Left lung (tissue), 10 donors: ENCODE data around the gene CAMTA1. TPM values are rescaled to one million over a fixed set of nuclear protein-coding genes. Genes with fewer than 3 reads are reported as not detected.

Experiments
- ATAC-seq: fragments of 200-7000 bp; cut with Tn5 transposase; one replicate; pipeline ENCODE4 v1.9.1; 2020; ENCODE audit warnings: moderate library complexity
- DNase-seq, 4 donors: peaks; one replicate each; pipeline ENCODE4 v3.0.0-alpha.2; 2013 to 2020
- H3K27ac ChIP-seq, 2 donors: fragments of 200-600 bp; sonication (generic) in 1 of 2; one replicate each; pipeline versions ENCODE4 v1.5.0 to v1.8.0; 2020 to 2021
- H3K27me3 ChIP-seq, 2 donors: fragments of 200-600 bp; sonication (generic) in 1 of 2; one replicate each; pipeline versions ENCODE4 v1.5.0 to v1.8.0; 2020 to 2021
- H3K36me3 ChIP-seq, 2 donors: fragments of 200-600 bp; sonication (generic) in 1 of 2; one replicate each; pipeline versions ENCODE4 v1.5.0 to v1.8.0; 2020 to 2021
- H3K4me1 ChIP-seq, 2 donors: fragments of 200-600 bp; one replicate each; pipeline ENCODE4 v1.8.0; 2021
- H3K4me3 ChIP-seq, 2 donors: fragments of 200-600 bp; sonication (generic) in 1 of 2; one replicate each; pipeline versions ENCODE4 v1.5.0 to v1.8.0; 2020 to 2021; ENCODE audit warnings: mild to moderate bottlenecking in 1 of 2
- H3K9me3 ChIP-seq, 2 donors: fragments of 200-600 bp; sonication (generic) in 1 of 2; one replicate each; pipeline versions ENCODE4 v1.5.0 to v1.8.0; 2020 to 2021
- CTCF ChIP-seq, 2 donors: fragments of 200-600 bp; sonication (generic) in 1 of 2; IDR thresholded peaks; one replicate each; pipeline versions ENCODE4 v1.5.0 to v1.8.0; 2021; ENCODE audit warnings: antibody characterized with exemption in 2 of 2
- intact Hi-C, 2 donors: fragments of 100-400 bp; cut with DNase I; formaldehyde crosslinking; loops; one replicate each; pipeline versions ENCODE4 v1.11.2 to v1.14.2; 2022
- polyA plus RNA-seq, 6 donors: library from polyadenylated mRNA; unstranded; fragments of 120-200 nt; gene quantifications; one replicate each; pipeline ENCODE4 v1.2.1, GENCODE V29; 2013; ENCODE audit not compliant: insufficient read length in 6 of 6
- total RNA-seq, 2 donors: library from RNA; stranded (reverse); fragmentation: NEBNext Ultra II Directional; extraction: Animal tissue kit (Norgen Biotek cat#: 25700); gene quantifications; one replicate each; pipeline ENCODE4 v1.2.1, GENCODE V29; 2021
- donor health status: DM: no; HTN: yes; CAD: no.
- donor health status: DM: no; HTN: no; CAD: no.

CAMTA1 gene
- total and polyA plus RNA-seq, 8 donors, result 42.7 to 69.1 (median 49.4) TPM

GRCh38 chr1:7388488-7389185 is 603.4 kb downstream of the CAMTA1 start:
- intact Hi-C loops, result no loop called here
- DNase-seq (peak in 1 of 4 donors; percentile 30), ATAC-seq (peak; percentile 54)
- no peaks in the 10 kb centered on the region for H3K9me3 ChIP-seq
- peaks cover 0 to 9% of the 10 kb centered on the region in 2 donors for H3K4me1 ChIP-seq
- H3K4me3 ChIP-seq, result no peak overlapping the region
- no peaks in the 10 kb centered on the region for H3K27me3 ChIP-seq
- no peaks in the 10 kb centered on the region for H3K36me3 ChIP-seq
- no peak for TF ChIP-seq CTCF (IDR thresholded peaks at IDR 0.05)
- peak overlapping the region; percentile 36 to 48 for H3K27ac ChIP-seq

- peak in 1 of 4 donors; percentile 39 for DNase-seq
- intact Hi-C loops, result no loop called here
- H3K27ac ChIP-seq, result peak overlapping the region; percentile 13 to 26
These were observed 604.1 kb downstream of the CAMTA1 start for GRCh38 chr1:7389201-7389905.

GRCh38 chr1:7389906-7390603 is 604.8 kb downstream of the CAMTA1 start:
- no peak for ATAC-seq
- H3K27me3 ChIP-seq, result no peaks in the 10 kb centered on the region
- no peaks in the 10 kb centered on the region for H3K36me3 ChIP-seq
- peak overlapping the region in 1 of 2 donors; percentile 13 for H3K27ac ChIP-seq
- intact Hi-C loops, result no loop called here
- TF ChIP-seq CTCF (IDR thresholded peaks at IDR 0.05), result no peak
- peaks cover 0 to 2% of the 10 kb centered on the region in 2 donors for H3K9me3 ChIP-seq
- DNase-seq, result no peak
- H3K4me3 ChIP-seq, result no peak overlapping the region
- H3K4me1 ChIP-seq, result peaks cover 0 to 9% of the 10 kb centered on the region in 2 donors

More at GRCh38 chr1:7389201-7389905, 604.1 kb downstream of the CAMTA1 start:
- Histone ChIP-seq H3K4me3 (no peak overlapping the region), H3K27me3 (no peaks in the 10 kb centered on the region), H3K4me1 (peaks cover 0 to 9% of the 10 kb centered on the region in 2 donors), H3K36me3 (no peaks in the 10 kb centered on the region), H3K9me3 (no peaks in the 10 kb centered on the region)
- TF ChIP-seq CTCF (IDR thresholded peaks at IDR 0.05), result no peak
- no peak for ATAC-seq

GRCh38 chr1:7390604-7391000 is 605.3 kb downstream of the CAMTA1 start:
- peaks cover 0 to 7% of the 10 kb centered on the region in 2 donors for H3K9me3 ChIP-seq
- DNase-seq, result peak in 1 of 4 donors; percentile 13
- peak; percentile 10 for ATAC-seq
- no peak overlapping the region for H3K27ac ChIP-seq
- intact Hi-C loops, result no loop called here
- no peaks in the 10 kb centered on the region for H3K36me3 ChIP-seq
- H3K4me3 ChIP-seq, result no peak overlapping the region
- no peak for TF ChIP-seq CTCF (IDR thresholded peaks at IDR 0.05)
- peaks cover 0 to 9% of the 10 kb centered on the region in 2 donors for H3K4me1 ChIP-seq
- H3K27me3 ChIP-seq, result no peaks in the 10 kb centered on the region

GRCh38 chr1:7393136-7393535 is 607.9 kb downstream of the CAMTA1 start:
- intact Hi-C loops, result no loop called here

More at GRCh38 chr1:7393136-7393535, 607.9 kb downstream of the CAMTA1 start:
- ATAC-seq (no peak), DNase-seq (no peak)
- Histone ChIP-seq H3K4me3 (no peak overlapping the region), H3K9me3 (peaks cover 0 to 17% of the 10 kb centered on the region in 2 donors), H3K36me3 (no peaks in the 10 kb centered on the region), H3K27ac (no peak overlapping the region), H3K27me3 (no peaks in the 10 kb centered on the region), H3K4me1 (peaks cover 0 to 9% of the 10 kb centered on the region in 2 donors)
- TF ChIP-seq CTCF (IDR thresholded peaks at IDR 0.05), result no peak
